OCI-M2 (cell line): ENCODE data around the gene PTPN5.

Source experiments
- DNase-seq: peaks from one replicate; lab custom pipeline; 2025; ENCODE audit not compliant: unreplicated experiment; lab: John Stamatoyannopoulos, UW

Gene PTPN5

GRCh38 chr11:18773681-18774080 lies 17.9 kb downstream of the PTPN5 start:
- no peak for DNase-seq

GRCh38 chr11:18773104-18773503 lies 18.5 kb downstream of the PTPN5 start:
- DNase-seq: no peak

- DNase-seq: no peak
These were observed 19.4 kb downstream of the PTPN5 start for GRCh38 chr11:18772211-18772610.

GRCh38 chr11:18771266-18772035 lies 20.1 kb downstream of the PTPN5 start:
- DNase-seq: no peak

- no peak for DNase-seq
These were observed 21.0 kb downstream of the PTPN5 start for GRCh38 chr11:18770479-18771125.

- no peak for DNase-seq
These were observed 21.7 kb downstream of the PTPN5 start for GRCh38 chr11:18769802-18770456.

GRCh38 chr11:18768978-18769377 lies 22.6 kb downstream of the PTPN5 start:
- DNase-seq: no peak

- no peak for DNase-seq
These were observed 23.1 kb downstream of the PTPN5 start for GRCh38 chr11:18768472-18768901.

GRCh38 chr11:18766015-18766414 lies 25.6 kb downstream of the PTPN5 start:
- DNase-seq: no peak

- DNase-seq: no peak
These were observed 26.0 kb downstream of the PTPN5 start for GRCh38 chr11:18765554-18765953.

- DNase-seq: no peak
These were observed 29.9 kb downstream of the PTPN5 start for GRCh38 chr11:18761741-18762140.

- DNase-seq: no peak
These were observed 30.5 kb downstream of the PTPN5 start for GRCh38 chr11:18761144-18761543.

- DNase-seq: no peak
These were observed 33.8 kb downstream of the PTPN5 start for GRCh38 chr11:18757811-18758210.

GRCh38 chr11:18756889-18757288 lies 34.7 kb downstream of the PTPN5 start:
- DNase-seq: no peak

GRCh38 chr11:18754308-18754707 lies 37.3 kb downstream of the PTPN5 start:
- DNase-seq: no peak

- no peak for DNase-seq
These were observed 39.1 kb downstream of the PTPN5 start for GRCh38 chr11:18752502-18752901.

- no peak for DNase-seq
These were observed 40.7 kb downstream of the PTPN5 start for GRCh38 chr11:18750944-18751343.

GRCh38 chr11:18749681-18750319 lies 41.8 kb downstream of the PTPN5 start:
- no peak for DNase-seq

- DNase-seq: no peak
These were observed 42.7 kb downstream of the PTPN5 start for GRCh38 chr11:18748766-18749365.

- no peak for DNase-seq
These were observed 46.3 kb downstream of the PTPN5 start for GRCh38 chr11:18745251-18745650.

- DNase-seq: no peak
These were observed 47.6 kb downstream of the PTPN5 start for GRCh38 chr11:18743900-18744514.
